GM08714 (cell line): ENCODE results near the gene A3GALT2.

Source experiments
- H3K4me3 ChIP-seq: fragments of 200-500 bp; sonication (Bioruptor generic); 2 replicates; pipeline ENCODE4 v1.5.1; 2014; ENCODE audit warnings: mild to moderate bottlenecking, low read length, inconsistent platforms
- ZNF274 ChIP-seq: IDR thresholded peaks from 2 replicates; pipeline ENCODE4 v1.6.1; 2012; ENCODE audit warnings: mild to moderate bottlenecking, low read depth, low read length

Gene A3GALT2

GRCh38 chr1:33330906-33331305 is 10.0 kb upstream of the A3GALT2 start:
- no peak overlapping the region for H3K4me3 ChIP-seq
- no peak for TF ChIP-seq ZNF274

- H3K4me3 ChIP-seq = no peak overlapping the region
- no peak for TF ChIP-seq ZNF274
Observed at GRCh38 chr1:33330361-33330890, 9.5 kb upstream of the A3GALT2 start.

GRCh38 chr1:33329600-33330305 is 8.9 kb upstream of the A3GALT2 start:
- no peak for TF ChIP-seq ZNF274
- H3K4me3 ChIP-seq = no peak overlapping the region

GRCh38 chr1:33328817-33329216 is 7.9 kb upstream of the A3GALT2 start:
- no peak for TF ChIP-seq ZNF274
- H3K4me3 ChIP-seq = no peak overlapping the region

GRCh38 chr1:33327587-33328325 is 6.9 kb upstream of the A3GALT2 start:
- no peak overlapping the region for H3K4me3 ChIP-seq
- TF ChIP-seq ZNF274 = no peak

- no peak overlapping the region for H3K4me3 ChIP-seq
- TF ChIP-seq ZNF274 = no peak
Observed at GRCh38 chr1:33326785-33327184, 5.9 kb upstream of the A3GALT2 start.

- no peak overlapping the region for H3K4me3 ChIP-seq
- no peak for TF ChIP-seq ZNF274
Observed at GRCh38 chr1:33324677-33325575, 4.0 kb upstream of the A3GALT2 start.

- TF ChIP-seq ZNF274 = no peak
- H3K4me3 ChIP-seq = no peak overlapping the region
Observed at GRCh38 chr1:33323663-33324477, 3.0 kb upstream of the A3GALT2 start.

- H3K4me3 ChIP-seq = no peak overlapping the region
- no peak for TF ChIP-seq ZNF274
Observed at GRCh38 chr1:33322870-33323585, 2.1 kb upstream of the A3GALT2 start.

- TF ChIP-seq ZNF274 = no peak
- no peak overlapping the region for H3K4me3 ChIP-seq
Observed at GRCh38 chr1:33322109-33322508, 1.2 kb upstream of the A3GALT2 start.

GRCh38 chr1:33321178-33321577 is 280 bp upstream of the A3GALT2 start:
- no peak overlapping the region for H3K4me3 ChIP-seq
- no peak for TF ChIP-seq ZNF274

- no peak for TF ChIP-seq ZNF274
- no peak overlapping the region for H3K4me3 ChIP-seq
Observed at GRCh38 chr1:33319949-33320618, 814 bp downstream of the A3GALT2 start.
